Ovary (tissue), 3 donors: ENCODE results near the gene IDH3B.

Experiments
- CTCF ChIP-seq, 3 donors: fragments of 450-650 bp in 2 of 3; fragments of 200-600 bp in 1 of 3; IDR thresholded peaks; one replicate each; pipeline versions ENCODE4 v1.5.1 to v1.8.0; 2016 to 2022; ENCODE audit warnings: antibody characterized with exemption in 3 of 3, mild to moderate bottlenecking in 1 of 3
- EP300 ChIP-seq: sonication (generic); formaldehyde crosslinking; IDR thresholded peaks from one replicate; pipeline ENCODE4 v1.6.1; 2017; ENCODE audit warnings: antibody characterized with exemption
- POLR2A ChIP-seq: fragments of 450-650 bp; IDR thresholded peaks from one replicate; pipeline ENCODE4 v1.6.1; 2017; ENCODE audit warnings: antibody characterized with exemption, mild to moderate bottlenecking, moderate library complexity
- donor health status: DM: no; HTN: no; CAD: no.

DNA sequence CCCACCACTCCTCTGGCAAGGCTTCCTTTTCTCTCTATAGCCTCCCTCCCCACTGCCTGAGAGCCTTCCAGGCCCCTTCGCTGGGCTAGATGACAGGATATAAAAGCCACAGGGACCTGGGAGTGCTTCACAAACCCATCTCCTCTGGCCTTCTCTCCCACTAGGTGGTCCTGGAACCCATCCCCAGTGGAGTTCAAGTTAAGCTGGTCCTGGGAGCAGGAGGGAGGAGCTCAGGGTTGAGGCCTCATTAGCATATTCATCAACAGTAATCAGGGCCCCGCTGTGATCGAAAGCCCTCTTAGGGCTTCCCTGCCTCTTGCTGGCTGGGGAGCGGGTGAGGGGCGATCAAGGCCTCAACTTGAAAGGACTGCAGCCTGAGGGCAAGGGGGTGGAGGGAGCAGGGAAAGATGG, 37.7 kb upstream of the IDH3B start:
- TF ChIP-seq EP300 (no peak), POLR2A (no peak), CTCF (IDR thresholded peaks at IDR 0.05) (no peak)
